GM18907 (cell line): ENCODE measurements around the gene STRN4.
"Not testable (repeated sequence)": the region's sequence is repeated elsewhere in the genome, so short reads cannot be mapped to it uniquely, and the experiment has no call there.

Source experiments
- ATAC-seq: cut with Tn5 transposase; IDR thresholded peaks from one replicate; pipeline ENCODE4 v1.9.1; 2021; ENCODE audit warnings: mild to moderate bottlenecking, moderate library complexity; ENCODE audit not compliant: unreplicated experiment

STRN4 gene, protein sequence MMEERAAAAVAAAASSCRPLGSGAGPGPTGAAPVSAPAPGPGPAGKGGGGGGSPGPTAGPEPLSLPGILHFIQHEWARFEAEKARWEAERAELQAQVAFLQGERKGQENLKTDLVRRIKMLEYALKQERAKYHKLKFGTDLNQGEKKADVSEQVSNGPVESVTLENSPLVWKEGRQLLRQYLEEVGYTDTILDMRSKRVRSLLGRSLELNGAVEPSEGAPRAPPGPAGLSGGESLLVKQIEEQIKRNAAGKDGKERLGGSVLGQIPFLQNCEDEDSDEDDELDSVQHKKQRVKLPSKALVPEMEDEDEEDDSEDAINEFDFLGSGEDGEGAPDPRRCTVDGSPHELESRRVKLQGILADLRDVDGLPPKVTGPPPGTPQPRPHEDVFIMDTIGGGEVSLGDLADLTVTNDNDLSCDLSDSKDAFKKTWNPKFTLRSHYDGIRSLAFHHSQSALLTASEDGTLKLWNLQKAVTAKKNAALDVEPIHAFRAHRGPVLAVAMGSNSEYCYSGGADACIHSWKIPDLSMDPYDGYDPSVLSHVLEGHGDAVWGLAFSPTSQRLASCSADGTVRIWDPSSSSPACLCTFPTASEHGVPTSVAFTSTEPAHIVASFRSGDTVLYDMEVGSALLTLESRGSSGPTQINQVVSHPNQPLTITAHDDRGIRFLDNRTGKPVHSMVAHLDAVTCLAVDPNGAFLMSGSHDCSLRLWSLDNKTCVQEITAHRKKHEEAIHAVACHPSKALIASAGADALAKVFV

GRCh38 chr19:46746281-46747057, at the start of gene STRN4:
STRN4 (minus strand) TSS chr19:46746450; CDS start chr19:46746430, 20 bp downstream.
- peak; percentile 35 for ATAC-seq

GRCh38 chr19:46791944-46792343, 45.7 kb upstream of the STRN4 start:
- ATAC-seq = no peak

- no peak for ATAC-seq
These were observed 43.1 kb upstream of the STRN4 start for GRCh38 chr19:46789371-46789770.

GRCh38 chr19:46788968-46789338, 42.7 kb upstream of the STRN4 start:
- no peak for ATAC-seq

DNA sequence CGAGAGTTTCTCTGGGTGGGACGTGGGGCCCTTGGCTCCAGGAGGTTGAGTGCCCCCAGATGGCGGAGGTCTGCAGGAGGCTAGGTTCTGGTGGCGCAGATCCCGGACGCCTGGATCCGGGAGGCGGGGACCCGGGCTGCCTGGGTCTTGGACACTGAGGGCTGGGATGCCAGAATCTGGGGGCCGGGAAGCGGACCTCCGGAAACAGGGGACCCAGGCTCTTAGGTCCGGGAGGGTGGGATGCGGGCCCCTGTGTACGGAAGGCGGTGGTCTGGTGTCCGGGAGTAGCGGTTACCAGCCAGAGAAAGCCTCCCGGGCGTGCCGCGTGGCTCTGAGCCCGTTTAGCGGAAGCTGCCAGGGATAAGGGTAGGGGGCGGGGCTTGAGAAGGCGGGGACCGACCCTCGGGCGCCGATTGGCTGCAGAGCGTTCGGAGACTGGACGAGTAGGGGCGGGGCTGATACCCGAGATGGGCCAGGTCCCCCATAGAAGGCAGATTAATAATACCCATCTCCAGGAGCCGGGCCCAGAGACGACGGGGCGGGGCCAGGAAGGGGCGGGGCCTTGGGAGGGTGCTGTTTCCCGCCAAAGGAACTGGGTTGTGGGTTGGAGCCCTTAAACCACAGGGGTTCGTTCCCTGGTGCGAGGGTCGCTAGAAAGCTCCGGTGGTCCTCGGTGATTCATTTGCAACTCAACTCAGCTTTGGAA, 42.2 kb upstream of the STRN4 start, which contains the start of gene SLC1A5:
Gene SLC1A5, minus strand, starts transcription at position 333 of the 706 bp plus-strand sequence. CDS start 629 bp downstream, outside the sequence.
- peak; percentile 66 for ATAC-seq

- ATAC-seq = peak; percentile 0
These were observed 41.3 kb upstream of the STRN4 start for GRCh38 chr19:46787331-46788261.

DNA sequence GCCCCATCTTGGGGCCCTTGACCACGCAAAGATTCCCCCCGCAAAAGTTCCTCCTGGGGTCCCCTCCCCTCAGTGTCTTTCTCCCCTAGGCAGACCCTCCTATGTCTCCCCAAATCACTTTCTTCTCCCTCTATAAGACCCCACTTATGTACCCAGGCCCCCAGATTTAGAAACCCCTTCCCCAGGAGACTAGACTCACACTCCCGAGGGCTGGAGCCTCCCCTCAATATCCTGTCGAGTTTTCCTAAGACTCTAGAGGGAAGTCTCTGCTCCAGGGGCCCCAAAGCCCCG, 40.7 kb upstream of the STRN4 start:
- ATAC-seq = no peak

DNA sequence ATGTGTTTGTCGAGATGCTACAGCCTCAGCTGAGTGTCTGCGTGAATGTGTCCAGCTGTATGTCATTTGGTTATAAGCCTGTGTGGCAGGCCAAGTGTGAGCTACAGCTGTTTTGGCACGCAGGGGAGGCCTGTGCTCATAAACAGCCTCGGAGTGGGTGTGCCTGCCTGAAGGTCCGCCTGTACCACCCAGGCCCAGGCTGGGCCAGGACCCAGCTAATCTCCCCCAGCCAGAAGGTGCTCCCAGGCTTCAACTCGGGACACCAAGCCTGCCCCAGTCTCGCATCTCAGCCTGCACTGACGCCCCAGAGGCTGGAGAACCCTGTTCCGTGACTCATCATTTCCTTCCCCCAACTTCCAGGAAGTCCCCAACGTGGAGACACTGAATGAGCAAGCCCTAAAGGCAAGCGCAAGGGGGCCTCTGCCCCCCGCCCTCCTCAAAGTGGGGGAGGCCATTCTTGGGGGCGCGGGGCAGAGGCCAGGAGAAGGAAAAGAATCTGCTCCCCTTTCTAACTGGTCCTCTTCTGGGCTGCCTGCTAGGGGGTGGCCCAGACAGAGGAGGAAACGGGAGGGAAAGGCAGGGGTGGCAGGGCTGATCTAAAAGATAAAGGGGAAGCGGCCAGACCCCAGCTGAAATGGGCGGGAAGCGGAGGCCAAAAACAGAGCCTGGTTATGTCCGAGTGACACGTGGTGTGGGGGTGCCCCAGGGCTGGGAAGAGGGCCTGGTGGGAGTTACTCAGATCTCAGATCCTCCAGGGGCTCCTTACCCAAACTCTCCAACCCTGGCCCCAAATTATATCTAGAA, 40.2 kb upstream of the STRN4 start:
- ATAC-seq = peak; percentile 36

GRCh38 chr19:46785980-46786235, 39.7 kb upstream of the STRN4 start:
- no peak for ATAC-seq

GRCh38 chr19:46785054-46785979, 39.1 kb upstream of the STRN4 start:
- ATAC-seq = no peak

- no peak for ATAC-seq
These were observed 38.2 kb upstream of the STRN4 start for GRCh38 chr19:46784262-46785053.

- no peak for ATAC-seq
These were observed 37.4 kb upstream of the STRN4 start for GRCh38 chr19:46783670-46784069.

DNA sequence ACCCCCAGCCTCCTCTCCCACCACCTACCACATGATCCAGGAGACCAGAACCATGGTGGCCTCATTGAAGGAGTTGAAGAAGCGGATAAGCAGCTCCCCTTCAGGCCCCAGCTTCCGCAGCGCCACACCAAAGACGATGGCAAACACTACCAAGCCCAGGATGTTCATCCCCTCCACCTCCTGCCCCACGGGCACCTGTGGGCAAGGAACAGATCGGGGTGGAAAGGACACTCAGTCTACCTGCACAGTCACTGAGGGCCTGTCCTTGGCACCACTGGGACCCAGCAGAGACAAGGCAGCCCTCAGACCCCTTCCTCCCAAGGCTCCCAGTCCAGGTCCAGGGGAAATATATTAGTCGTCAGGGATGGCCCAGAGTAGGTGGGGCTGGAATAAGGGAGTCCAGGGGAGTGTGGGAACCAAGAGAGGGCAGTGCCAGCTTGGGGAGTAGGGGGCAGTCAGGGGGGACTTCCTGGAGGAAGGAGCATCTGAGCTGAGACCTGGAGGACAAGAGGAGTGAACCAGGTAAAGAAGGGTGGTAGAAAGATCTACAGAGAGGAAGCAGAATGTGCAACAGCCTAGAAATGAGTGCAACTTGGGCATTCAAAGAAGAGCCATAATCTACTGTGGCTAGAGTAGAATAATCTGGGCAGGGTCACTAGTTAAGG, 36.2 kb upstream of the STRN4 start:
- no peak for ATAC-seq

- not testable (repeated sequence) for ATAC-seq
These were observed 31.9 kb upstream of the STRN4 start for GRCh38 chr19:46777956-46778645.

GRCh38 chr19:46776927-46777911, 31.0 kb upstream of the STRN4 start:
- ATAC-seq = no peak
